GM12892 (cell line): ENCODE results near the gene DIDO1.

Experiments
- POLR2A ChIP-seq: IDR thresholded peaks from 2 replicates; pipeline ENCODE4 v1.6.1; 2011; ENCODE audit warnings: low read depth, low read length, control low read depth
- POLR2AphosphoS5 ChIP-seq: IDR thresholded peaks from 2 replicates; pipeline ENCODE4 v1.6.1; 2011; ENCODE audit warnings: low read depth, low read length, control low read depth
- TAF1 ChIP-seq: IDR thresholded peaks from 2 replicates; pipeline ENCODE4 v1.6.1; 2011; ENCODE audit warnings: low read depth, mild to moderate bottlenecking, control low read depth, low read length, borderline replicate concordance

- TF ChIP-seq POLR2A (no peak), POLR2AphosphoS5 (no peak), TAF1 (no peak)
These were observed 82.1 kb downstream of the DIDO1 start for GRCh38 chr20:62844182-62844581.
